ENCODE data around the gene ATP9B.

Gene ATP9B

DNA sequence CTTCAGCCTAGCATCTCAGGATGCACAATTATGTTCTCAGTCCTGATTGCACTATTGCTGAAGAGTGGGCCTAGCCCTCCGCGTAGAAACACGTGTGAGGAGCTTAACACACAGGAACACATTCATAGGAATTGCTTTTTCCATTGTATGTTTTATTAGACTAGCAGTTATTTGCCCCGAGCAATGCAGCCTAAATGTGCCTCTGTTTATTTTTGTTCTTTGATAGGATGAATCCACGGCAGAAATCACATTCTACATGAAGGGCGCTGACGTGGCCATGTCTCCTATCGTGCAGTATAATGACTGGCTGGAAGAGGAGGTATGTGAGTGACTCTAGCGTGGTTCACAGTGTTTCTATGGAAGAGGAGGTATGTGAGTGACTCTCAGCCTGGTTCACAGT, 260.6 kb downstream of the ATP9B start:
- no peaks in the 10 kb centered on the region for H3K9me3 ChIP-seq (ENCODE audit: severe bottlenecking)
- TF ChIP-seq, protein P1, sequence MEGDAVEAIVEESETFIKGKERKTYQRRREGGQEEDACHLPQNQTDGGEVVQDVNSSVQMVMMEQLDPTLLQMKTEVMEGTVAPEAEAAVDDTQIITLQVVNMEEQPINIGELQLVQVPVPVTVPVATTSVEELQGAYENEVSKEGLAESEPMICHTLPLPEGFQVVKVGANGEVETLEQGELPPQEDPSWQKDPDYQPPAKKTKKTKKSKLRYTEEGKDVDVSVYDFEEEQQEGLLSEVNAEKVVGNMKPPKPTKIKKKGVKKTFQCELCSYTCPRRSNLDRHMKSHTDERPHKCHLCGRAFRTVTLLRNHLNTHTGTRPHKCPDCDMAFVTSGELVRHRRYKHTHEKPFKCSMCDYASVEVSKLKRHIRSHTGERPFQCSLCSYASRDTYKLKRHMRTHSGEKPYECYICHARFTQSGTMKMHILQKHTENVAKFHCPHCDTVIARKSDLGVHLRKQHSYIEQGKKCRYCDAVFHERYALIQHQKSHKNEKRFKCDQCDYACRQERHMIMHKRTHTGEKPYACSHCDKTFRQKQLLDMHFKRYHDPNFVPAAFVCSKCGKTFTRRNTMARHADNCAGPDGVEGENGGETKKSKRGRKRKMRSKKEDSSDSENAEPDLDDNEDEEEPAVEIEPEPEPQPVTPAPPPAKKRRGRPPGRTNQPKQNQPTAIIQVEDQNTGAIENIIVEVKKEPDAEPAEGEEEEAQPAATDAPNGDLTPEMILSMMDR (IDR thresholded peaks at IDR 0.05; ENCODE audit: low read depth, low read length): no peak

DNA sequence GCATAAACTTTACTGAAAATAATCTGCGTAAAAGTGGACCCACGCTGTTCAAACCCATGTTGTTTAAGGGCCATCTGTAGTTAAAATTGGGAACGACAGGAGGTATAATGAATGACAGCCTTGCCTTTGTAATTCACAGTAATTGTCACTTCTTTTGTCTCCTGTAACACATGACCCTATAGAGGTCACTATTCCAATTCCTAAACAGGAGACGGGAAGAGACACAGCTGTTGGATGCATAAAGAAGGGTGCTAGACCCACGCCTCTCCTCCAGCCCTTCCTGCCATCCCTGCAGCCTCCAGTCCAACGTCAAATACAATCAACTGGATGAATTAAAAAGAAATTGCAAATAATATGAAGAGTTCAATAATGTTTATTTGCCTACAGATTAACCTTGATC, 263.5 kb downstream of the ATP9B start:
- TF ChIP-seq, protein P1 (IDR thresholded peaks at IDR 0.05; ENCODE audit: low read depth, low read length): no peak
- no peak overlapping the region for H3K27ac ChIP-seq
- H3K4me3 ChIP-seq (ENCODE audit: low read depth, low read length): no peak overlapping the region
- no peaks in the 10 kb centered on the region for H3K27me3 ChIP-seq (ENCODE audit: insufficient read depth, low read depth, severe bottlenecking)
- H3K9me3 ChIP-seq (ENCODE audit: severe bottlenecking): no peaks in the 10 kb centered on the region
- peaks cover 22% of the 10 kb centered on the region for H3K36me3 ChIP-seq
- DNase-seq: no peak

More for the DNA sequence above, 260.6 kb downstream of the ATP9B start:
- DNase-seq: no peak
- Histone ChIP-seq H3K27me3 (ENCODE audit: insufficient read depth, low read depth, severe bottlenecking) (no peaks in the 10 kb centered on the region), H3K27ac (no peak overlapping the region), H3K4me3 (ENCODE audit: low read depth, low read length) (no peak overlapping the region), H3K36me3 (peaks cover 16% of the 10 kb centered on the region)

DNA sequence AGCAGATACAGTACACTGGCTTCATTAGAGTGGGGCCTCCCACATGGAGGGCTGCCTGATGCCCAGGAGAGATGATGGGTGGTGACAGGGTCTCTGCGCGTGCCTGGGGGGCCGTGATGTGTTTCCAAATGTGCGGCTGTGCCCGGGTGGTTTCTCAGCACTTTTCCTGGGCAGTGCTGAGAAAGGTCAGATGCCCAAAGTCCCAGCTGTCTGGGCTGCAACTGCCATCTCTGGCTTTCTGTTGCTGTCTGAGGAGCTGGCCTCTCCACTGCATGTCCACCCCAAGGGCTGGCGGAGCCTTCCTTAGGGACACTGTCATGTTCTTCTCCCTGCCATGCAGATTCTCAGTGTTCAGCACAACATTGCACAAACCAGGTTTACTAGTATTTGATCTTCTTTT, 263.9 kb downstream of the ATP9B start:
- Histone ChIP-seq H3K36me3 (peaks cover 24% of the 10 kb centered on the region), H3K27me3 (ENCODE audit: insufficient read depth, low read depth, severe bottlenecking) (no peaks in the 10 kb centered on the region), H3K27ac (no peak overlapping the region), H3K4me3 (ENCODE audit: low read depth, low read length) (no peak overlapping the region), H3K9me3 (ENCODE audit: severe bottlenecking) (no peaks in the 10 kb centered on the region)
- DNase-seq: no peak
- TF ChIP-seq, protein P1 (IDR thresholded peaks at IDR 0.05; ENCODE audit: low read depth, low read length): no peak

DNA sequence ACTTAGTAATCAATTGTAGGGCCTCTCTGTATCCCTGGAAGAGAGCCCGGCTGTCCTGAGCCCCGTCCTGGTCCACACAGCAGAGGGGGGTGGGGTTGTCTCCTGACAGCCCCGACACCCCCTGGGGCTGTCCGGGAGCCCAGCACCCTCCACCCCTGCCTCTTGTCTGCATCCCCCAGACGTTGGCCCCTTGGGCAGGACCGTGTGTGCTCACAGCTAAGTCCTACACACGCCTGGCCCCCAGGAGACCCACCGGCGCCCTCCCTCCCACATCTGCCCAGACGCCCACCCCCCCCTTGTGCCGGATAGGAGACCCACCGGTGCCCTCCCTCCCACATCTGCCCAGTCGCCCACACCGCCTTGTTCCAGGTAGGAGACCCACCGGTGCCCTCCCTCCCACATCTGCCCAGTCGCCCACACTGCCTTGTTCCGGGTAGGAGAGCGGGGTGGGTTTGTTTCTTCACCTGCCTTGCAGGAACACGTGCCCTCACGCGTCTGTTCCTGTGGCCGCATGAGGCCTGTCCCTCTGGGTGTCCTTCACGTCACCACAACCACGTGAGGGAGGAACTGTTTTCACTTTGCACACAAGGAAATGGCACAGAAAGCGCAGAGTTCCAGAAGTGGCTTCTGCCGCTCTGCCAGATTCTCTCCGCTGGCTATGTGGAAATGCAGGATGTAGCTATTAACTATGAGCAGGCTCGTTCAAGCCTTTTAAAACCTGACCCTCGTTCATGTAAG, 265.5 kb downstream of the ATP9B start:
- Histone ChIP-seq H3K9me3 (ENCODE audit: severe bottlenecking) (no peaks in the 10 kb centered on the region), H3K27ac (no peak overlapping the region), H3K36me3 (peaks cover 26% of the 10 kb centered on the region), H3K27me3 (ENCODE audit: insufficient read depth, low read depth, severe bottlenecking) (no peaks in the 10 kb centered on the region), H3K4me3 (ENCODE audit: low read depth, low read length) (no peak overlapping the region)
- TF ChIP-seq, protein P1 (IDR thresholded peaks at IDR 0.05; ENCODE audit: low read depth, low read length): no peak
- no peak for DNase-seq

DNA sequence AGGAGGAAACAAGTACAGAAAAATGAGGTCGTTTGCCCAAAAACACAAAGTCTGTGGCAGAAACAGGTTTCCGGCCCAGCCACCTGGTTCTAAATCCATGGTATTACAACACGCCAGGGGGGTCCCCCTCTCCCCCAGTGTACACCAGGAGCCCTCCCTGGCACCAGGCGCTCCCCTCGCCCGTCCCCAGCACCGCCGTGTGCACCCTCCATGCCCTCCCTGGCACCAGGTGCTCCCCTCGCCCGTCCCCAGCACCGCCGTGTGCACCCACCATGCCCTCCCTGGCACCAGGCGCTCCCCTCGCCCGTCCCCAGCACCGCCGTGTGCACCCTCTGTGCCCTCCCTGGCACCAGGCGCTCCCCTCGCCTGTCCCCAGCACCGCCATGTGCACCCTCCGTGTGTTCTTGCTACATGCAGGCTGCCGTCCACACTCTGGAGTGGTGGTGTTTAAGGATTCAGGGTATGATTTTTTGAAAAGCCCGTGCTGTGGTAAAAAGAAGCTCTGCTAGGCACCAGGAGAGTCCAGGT, 266.7 kb downstream of the ATP9B start:
- H3K27me3 ChIP-seq (ENCODE audit: insufficient read depth, low read depth, severe bottlenecking): no peaks in the 10 kb centered on the region
- H3K4me3 ChIP-seq (ENCODE audit: low read depth, low read length): no peak overlapping the region
- no peak for DNase-seq
- no peaks in the 10 kb centered on the region for H3K9me3 ChIP-seq (ENCODE audit: severe bottlenecking)
- H3K27ac ChIP-seq: no peak overlapping the region
- TF ChIP-seq, protein P1 (IDR thresholded peaks at IDR 0.05; ENCODE audit: low read depth, low read length): no peak
- H3K36me3 ChIP-seq: peaks cover 19% of the 10 kb centered on the region

All from WERI-Rb-1 (cell line).